Lower leg skin (tissue), 3 donors: ENCODE data around the gene SPATA46.

Experiments used
- POLR2A ChIP-seq, 2 donors: fragments of 450-650 bp; IDR thresholded peaks; one replicate each; pipeline ENCODE4 v1.6.1; 2016 to 2017; ENCODE audit warnings: antibody characterized with exemption in 2 of 2, mild to moderate bottlenecking in 1 of 2, moderate library complexity in 1 of 2
- TF ChIP-seq, protein P1 (sequence below), 3 donors: fragments of 450-650 bp; IDR thresholded peaks; one replicate each; pipeline ENCODE4 v1.5.1; 2016; ENCODE audit warnings: antibody characterized with exemption in 3 of 3, mild to moderate bottlenecking in 3 of 3, moderate library complexity in 2 of 3

DNA sequence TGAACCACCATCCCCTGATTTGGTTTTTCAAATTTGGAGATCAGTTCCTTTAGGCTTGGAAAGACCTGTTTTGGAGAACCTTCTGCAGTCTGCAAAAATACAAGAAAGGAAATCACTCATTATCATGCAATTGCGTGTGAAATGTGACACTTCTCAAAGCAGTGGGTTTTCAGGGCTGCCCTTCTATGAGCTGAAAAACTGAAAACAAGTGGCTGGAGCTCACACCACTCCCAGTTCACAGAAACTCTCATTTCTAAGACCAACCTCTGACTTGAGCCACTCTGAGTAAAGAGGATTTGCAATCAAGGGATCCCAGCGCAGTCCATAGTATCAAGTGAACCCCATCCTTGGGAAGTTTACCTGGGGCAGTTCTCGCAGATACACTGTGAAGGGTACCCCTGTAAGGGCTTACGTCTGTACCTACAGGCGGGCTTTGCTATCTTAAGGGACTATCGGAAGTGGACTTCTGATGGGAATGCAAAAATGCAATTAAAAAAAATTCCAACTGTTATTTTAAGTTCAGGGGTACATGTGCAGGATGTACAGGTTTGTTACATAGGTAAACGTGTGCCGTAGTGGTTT is 22.4 kb upstream of the SPATA46 start:
- TF ChIP-seq, protein P1, sequence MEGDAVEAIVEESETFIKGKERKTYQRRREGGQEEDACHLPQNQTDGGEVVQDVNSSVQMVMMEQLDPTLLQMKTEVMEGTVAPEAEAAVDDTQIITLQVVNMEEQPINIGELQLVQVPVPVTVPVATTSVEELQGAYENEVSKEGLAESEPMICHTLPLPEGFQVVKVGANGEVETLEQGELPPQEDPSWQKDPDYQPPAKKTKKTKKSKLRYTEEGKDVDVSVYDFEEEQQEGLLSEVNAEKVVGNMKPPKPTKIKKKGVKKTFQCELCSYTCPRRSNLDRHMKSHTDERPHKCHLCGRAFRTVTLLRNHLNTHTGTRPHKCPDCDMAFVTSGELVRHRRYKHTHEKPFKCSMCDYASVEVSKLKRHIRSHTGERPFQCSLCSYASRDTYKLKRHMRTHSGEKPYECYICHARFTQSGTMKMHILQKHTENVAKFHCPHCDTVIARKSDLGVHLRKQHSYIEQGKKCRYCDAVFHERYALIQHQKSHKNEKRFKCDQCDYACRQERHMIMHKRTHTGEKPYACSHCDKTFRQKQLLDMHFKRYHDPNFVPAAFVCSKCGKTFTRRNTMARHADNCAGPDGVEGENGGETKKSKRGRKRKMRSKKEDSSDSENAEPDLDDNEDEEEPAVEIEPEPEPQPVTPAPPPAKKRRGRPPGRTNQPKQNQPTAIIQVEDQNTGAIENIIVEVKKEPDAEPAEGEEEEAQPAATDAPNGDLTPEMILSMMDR (IDR thresholded peaks at IDR 0.05): no peak
- no peak for TF ChIP-seq POLR2A (IDR thresholded peaks at IDR 0.05)
